HEK293T (cell line): Measurements from ENCODE around the gene DDX10.

Source experiments
- ARNT ChIP-seq: fragments of 450-650 bp; IDR thresholded peaks from 2 replicates; pipeline ENCODE4 v1.6.1; 2017; ENCODE audit warnings: mild to moderate bottlenecking
- FOXA1 ChIP-seq: fragments of 450-650 bp; IDR thresholded peaks from 2 replicates; pipeline ENCODE4 v1.6.1; 2016; ENCODE audit warnings: mild to moderate bottlenecking
- SP1 ChIP-seq: fragments of 450-650 bp; IDR thresholded peaks from 2 replicates; pipeline ENCODE4 v1.6.1; 2017

DNA sequence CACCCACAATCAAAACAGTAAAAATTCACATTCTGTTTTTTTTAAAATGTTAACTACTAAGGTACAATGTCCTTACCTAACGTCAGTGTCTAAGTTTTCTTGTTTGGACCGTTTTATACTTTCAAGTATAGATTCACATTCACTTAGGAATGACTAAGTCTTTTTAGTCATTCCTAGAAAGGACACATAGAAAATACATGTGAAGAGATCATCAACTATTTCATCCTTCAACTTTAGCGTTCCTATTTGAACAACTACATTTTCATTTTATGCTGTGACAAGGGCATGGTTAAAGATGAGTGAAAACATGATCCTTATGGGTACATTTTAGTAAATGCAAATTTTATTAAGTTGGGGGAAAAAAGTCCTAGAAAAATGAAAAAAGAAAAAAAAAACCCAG is 62.8 kb downstream of the DDX10 start:
- TF ChIP-seq SP1 (no peak), FOXA1 (no peak), ARNT (no peak)
